Keratinocyte (primary cell): Measurements from ENCODE around the gene HOXA11. TPM values are rescaled to one million over a fixed set of nuclear protein-coding genes. Genes with fewer than 3 reads are reported as not detected.

ENCODE experiments used
- DNase-seq: peaks from one replicate; pipeline ENCODE4 v3.0.0-alpha.2; 2011; ENCODE audit warnings: low read depth, missing footprints, low spot score
- FAIRE-seq: peaks from 2 replicates; lab custom pipeline; 2011; peaks lifted over from hg19 to GRCh38; lab: Jason Lieb, UNC
- H2AFZ ChIP-seq: 2 replicates; pipeline ENCODE4 v1.6.0; 2012; ENCODE audit warnings: low read length, control low read depth, inconsistent platforms; ENCODE audit not compliant: control insufficient read depth
- H3K27ac ChIP-seq: 2 replicates; pipeline ENCODE4 v1.5.1; 2011; ENCODE audit warnings: low read length; ENCODE audit not compliant: control insufficient read depth, insufficient read depth
- H3K27me3 ChIP-seq: 3 replicates; pipeline ENCODE4 v1.6.0; 2011; ENCODE audit warnings: low read length; ENCODE audit not compliant: control insufficient read depth, insufficient read depth; ENCODE audit errors: extremely low read depth
- H3K36me3 ChIP-seq, 2 experiments: 2 replicates in 1 of 2; 3 replicates in 1 of 2; pipeline ENCODE4 v1.5.1; 2011; ENCODE audit warnings: low read length in 2 of 2, mild to moderate bottlenecking in 1 of 2; ENCODE audit not compliant: control insufficient read depth in 2 of 2, insufficient read depth in 2 of 2; ENCODE audit errors: extremely low read depth in 1 of 2
- H3K4me1 ChIP-seq: 3 replicates; pipeline ENCODE4 v1.5.1; 2011; ENCODE audit warnings: low read length; ENCODE audit not compliant: control insufficient read depth, insufficient read depth; ENCODE audit errors: extremely low read depth
- H3K4me2 ChIP-seq: 3 replicates; pipeline ENCODE4 v1.6.0; 2011; ENCODE audit warnings: low read depth, low read length; ENCODE audit not compliant: control insufficient read depth, insufficient read depth; ENCODE audit errors: extremely low read depth
- H3K4me3 ChIP-seq, 3 experiments: fragments of 200-600 bp in 1 of 3; sonication (generic) in 1 of 3; 2 replicates in 2 of 3; 3 replicates in 1 of 3; pipeline ENCODE4 v1.5.1; 2011 to 2016; ENCODE audit warnings: low read length in 3 of 3, mild to moderate bottlenecking in 3 of 3, control low read depth in 2 of 3, inconsistent platforms in 1 of 3, low read depth in 1 of 3, mixed read lengths in 1 of 3, mixed run types in 1 of 3, moderate library complexity in 1 of 3; ENCODE audit not compliant: control insufficient read depth in 2 of 3, insufficient read depth in 2 of 3; ENCODE audit errors: extremely low read depth in 1 of 3
- H3K79me2 ChIP-seq: 2 replicates; pipeline ENCODE4 v1.6.0; 2012; ENCODE audit warnings: low read length; ENCODE audit not compliant: control insufficient read depth, insufficient read depth
- H3K9ac ChIP-seq: 3 replicates; pipeline ENCODE4 v1.6.0; 2011; ENCODE audit warnings: low read length; ENCODE audit not compliant: control insufficient read depth, insufficient read depth; ENCODE audit errors: extremely low read depth
- H3K9me1 ChIP-seq: 3 replicates; pipeline ENCODE4 v1.6.0; 2011; ENCODE audit warnings: low read length; ENCODE audit not compliant: control insufficient read depth, insufficient read depth; ENCODE audit errors: extremely low read depth
- H3K9me3 ChIP-seq: 2 replicates; pipeline ENCODE4 v1.5.1; 2012; ENCODE audit warnings: low read depth, low read length; ENCODE audit not compliant: control insufficient read depth
- H4K20me1 ChIP-seq: 3 replicates; pipeline ENCODE4 v1.6.0; 2011; ENCODE audit warnings: low read length; ENCODE audit not compliant: control insufficient read depth, insufficient read depth; ENCODE audit errors: extremely low read depth
- CTCF ChIP-seq, 3 experiments: IDR thresholded peaks in 1 of 3; conservative IDR thresholded peaks in 1 of 3; optimal IDR thresholded peaks in 1 of 3; 2 replicates in 2 of 3; 3 replicates in 1 of 3; pipeline versions ENCODE3 to v1.5.1; 2011; ENCODE audit warnings: low read length in 3 of 3, mild to moderate bottlenecking in 3 of 3, moderate library complexity in 2 of 3, control low read depth in 1 of 3, inconsistent platforms in 1 of 3; ENCODE audit not compliant: insufficient read depth in 2 of 3; ENCODE audit errors: extremely low read depth in 1 of 3
- EZH2 ChIP-seq: IDR thresholded peaks from one replicate; pipeline ENCODE4 v1.6.1; 2012; ENCODE audit warnings: inconsistent platforms, mild to moderate bottlenecking, low read length, moderate library complexity
- dilution Hi-C: fragments of 300-500 bp; cut with MboI; formaldehyde crosslinking; loops from one replicate; pipeline ENCODE4 v1.7.0; 2020; ENCODE audit warnings: low sequenced_read_pairs; ENCODE audit not compliant: extremely low pct_ligation_motif_present
- polyA plus RNA-seq, 5 experiments: library from polyadenylated mRNA; depleted of rRNA in 3 of 5; stranded (reverse) in 3 of 5; stranded (forward) in 1 of 5; unstranded in 1 of 5; fragments of >200 nt; gene quantifications; 1 replicate in 1 of 5; 2 replicates in 3 of 5; 3 replicates in 1 of 5; pipeline versions ENCODE4 v1.2.1 to v1.2.3, GENCODE V29; 2011 to 2012; ENCODE audit warnings: missing spikeins in 2 of 5, low read depth in 1 of 5, low replicate concordance in 1 of 5

HOXA11 gene
- polyA plus RNA-seq, 1 donor (not counting 4 experiments of a cell fraction or from before 2014, with no cell fraction given): 0.07 TPM

- Histone ChIP-seq H3K4me2 (peak overlapping the region; percentile 98), H4K20me1 (no peaks in the 10 kb centered on the region), H3K9ac (peak overlapping the region; percentile 83), H3K36me3 (peaks cover 0 to 4% of the 10 kb centered on the region in 2 experiments), H3K4me3 (peak overlapping the region; percentile 78 to 94 (median 84)), H3K79me2 (peaks cover 53% of the 10 kb centered on the region), H2AFZ (no peak overlapping the region), H3K9me3 (no peaks in the 10 kb centered on the region), H3K27me3 (peaks cover 6% of the 10 kb centered on the region), H3K27ac (peak overlapping the region; percentile 87), H3K9me1 (no peaks in the 10 kb centered on the region), H3K4me1 (peaks cover 32% of the 10 kb centered on the region)
- TF ChIP-seq CTCF (optimal IDR thresholded peaks at IDR 0.05 in 1 of 3, IDR thresholded peaks at IDR 0.05 in 1 of 3, conservative IDR thresholded peaks at IDR 0.05 in 1 of 3; ENCODE audit: extremely low read depth in 1 of 3, insufficient read depth in 2 of 3, low read length in 3 of 3) (no peak), EZH2 (no peak)
- FAIRE-seq (no peak), DNase-seq (no peak)
- dilution Hi-C loops: no loop called here
Observed at GRCh38 chr7:27172315-27172774, 12.7 kb downstream of the HOXA11 start.

GRCh38 chr7:27171637-27172314 lies 13.3 kb downstream of the HOXA11 start:
- DNase-seq: no peak
- no peak overlapping the region for H2AFZ ChIP-seq

More at GRCh38 chr7:27171637-27172314, 13.3 kb downstream of the HOXA11 start:
- H3K9ac ChIP-seq: peak overlapping the region; percentile 83
- H3K4me2 ChIP-seq: peak overlapping the region; percentile 98
- no peaks in the 10 kb centered on the region for H3K9me3 ChIP-seq
- peak overlapping the region; percentile 78 to 94 (median 84) for H3K4me3 ChIP-seq
- FAIRE-seq: peak; percentile 63
- no peaks in the 10 kb centered on the region for H3K9me1 ChIP-seq
- H4K20me1 ChIP-seq: no peaks in the 10 kb centered on the region
- peaks cover 32% of the 10 kb centered on the region for H3K4me1 ChIP-seq
- peak overlapping the region; percentile 87 for H3K27ac ChIP-seq
- dilution Hi-C loops: no loop called here
- H3K27me3 ChIP-seq: peaks cover 6% of the 10 kb centered on the region
- TF ChIP-seq CTCF (optimal IDR thresholded peaks at IDR 0.05 in 1 of 3, IDR thresholded peaks at IDR 0.05 in 1 of 3, conservative IDR thresholded peaks at IDR 0.05 in 1 of 3; ENCODE audit: extremely low read depth in 1 of 3, insufficient read depth in 2 of 3, low read length in 3 of 3) (no peak), EZH2 (no peak)
- H3K79me2 ChIP-seq: peaks cover 58% of the 10 kb centered on the region
- H3K36me3 ChIP-seq: peaks cover 0 to 4% of the 10 kb centered on the region in 2 experiments
